ENCODE results near the gene HPCAL1.

The HPCAL1 gene

DNA sequence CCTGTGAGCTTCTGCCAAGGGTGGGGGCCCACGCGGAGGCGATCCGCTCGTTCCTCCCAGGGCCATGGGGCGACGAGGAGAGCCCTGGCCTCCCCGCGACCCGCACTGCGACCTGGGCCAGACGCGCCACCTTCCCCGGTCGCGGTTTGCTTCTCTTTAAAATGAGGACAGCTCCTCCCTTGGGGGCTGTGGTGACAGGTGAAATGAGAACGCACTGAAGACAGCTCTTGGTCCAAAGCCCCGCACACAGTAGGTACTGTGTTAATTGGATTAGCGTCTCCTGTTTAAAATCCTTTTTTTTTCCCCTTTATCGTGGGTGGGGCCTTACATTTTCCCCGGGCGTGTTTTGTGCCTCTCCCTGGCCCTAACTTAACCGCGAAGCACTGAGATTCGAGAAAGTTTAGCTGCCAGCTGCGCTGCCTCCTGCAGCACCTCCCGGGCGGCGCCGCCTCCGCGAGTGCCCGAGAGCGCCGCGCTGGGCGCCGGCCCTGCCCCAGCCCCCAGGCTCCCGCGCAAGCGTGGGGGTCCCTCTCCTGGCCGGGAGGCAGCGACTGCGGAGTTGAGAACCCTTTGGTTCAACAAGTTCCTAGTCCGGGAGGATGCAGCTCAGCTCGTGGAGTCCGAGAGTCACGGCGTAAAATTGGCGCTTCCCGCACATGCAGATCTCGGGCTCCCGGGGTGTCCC is 1.1 kb downstream of the HPCAL1 start:
- no peak for DNase-seq (ENCODE audit: low read depth)

GRCh38 chr2:10304458-10305253 is 2.0 kb downstream of the HPCAL1 start:
- no peak for DNase-seq (ENCODE audit: low read depth)

DNA sequence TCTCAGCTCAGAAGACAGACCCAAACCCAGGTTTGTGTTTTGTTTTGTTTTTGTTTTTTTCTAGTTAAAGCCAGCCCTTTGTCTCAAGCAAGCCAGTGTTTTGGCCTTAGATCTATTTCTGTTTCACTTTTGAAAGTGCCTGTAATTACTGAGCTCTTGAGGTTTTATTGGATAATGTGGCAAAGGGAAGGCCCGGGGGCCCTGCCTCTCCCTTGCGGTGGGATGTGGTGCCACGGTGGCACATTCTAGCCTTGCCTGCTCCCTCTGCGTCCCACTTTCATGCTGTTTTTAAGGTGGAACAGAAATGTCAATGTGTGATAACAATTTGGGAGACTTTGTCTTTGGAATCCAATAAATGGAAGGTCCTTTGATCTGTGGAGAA is 2.5 kb downstream of the HPCAL1 start:
- DNase-seq (ENCODE audit: low read depth) = no peak

DNA sequence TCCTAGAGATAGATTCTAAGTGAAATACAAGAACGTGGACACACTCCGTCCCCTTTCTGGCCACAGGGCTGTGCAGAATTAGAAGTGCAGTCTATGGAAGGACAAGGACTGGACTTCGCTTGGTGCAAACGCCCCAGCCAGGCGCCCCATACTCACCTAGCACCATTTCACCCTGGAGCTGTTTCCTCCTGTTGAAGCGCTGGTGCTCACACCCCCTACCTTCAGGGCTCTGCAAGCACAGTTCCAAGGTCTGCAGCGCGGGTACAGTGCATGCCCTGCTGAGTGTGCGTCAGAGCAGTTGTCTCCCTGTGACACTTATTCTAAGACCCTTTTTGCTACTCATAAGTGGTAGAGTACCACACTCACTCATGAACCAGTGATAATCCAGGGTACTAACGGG is 3.0 kb downstream of the HPCAL1 start:
- no peak for DNase-seq (ENCODE audit: low read depth)

DNA sequence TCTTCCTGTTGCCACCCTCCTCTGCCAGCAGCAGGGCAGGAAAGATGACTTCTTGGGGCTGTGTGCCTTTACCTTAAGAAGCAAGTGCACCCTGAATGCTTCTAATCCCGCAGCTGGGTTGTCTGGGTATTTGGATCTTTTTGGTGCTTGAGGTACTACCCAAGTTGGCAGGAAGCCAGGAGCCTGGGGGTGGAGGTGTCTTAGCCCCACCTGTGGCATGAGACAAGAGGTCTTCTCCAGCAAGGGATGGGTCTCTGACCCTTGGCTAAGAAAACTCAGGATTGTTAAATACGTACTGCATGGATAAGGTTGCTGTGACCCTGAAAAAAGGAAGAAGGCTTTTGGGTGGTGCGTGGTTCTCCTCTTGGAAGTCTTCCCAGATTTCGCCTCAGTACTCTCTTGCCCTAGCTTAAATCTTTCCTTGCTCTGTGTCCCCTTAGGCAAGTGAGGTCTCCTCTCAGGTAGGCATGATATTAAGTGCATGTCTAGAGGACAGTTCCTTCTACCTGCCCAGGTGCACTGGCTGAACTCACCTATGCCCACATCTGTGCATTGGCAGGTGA is 4.3 kb downstream of the HPCAL1 start:
- no peak for DNase-seq (ENCODE audit: low read depth)

DNA sequence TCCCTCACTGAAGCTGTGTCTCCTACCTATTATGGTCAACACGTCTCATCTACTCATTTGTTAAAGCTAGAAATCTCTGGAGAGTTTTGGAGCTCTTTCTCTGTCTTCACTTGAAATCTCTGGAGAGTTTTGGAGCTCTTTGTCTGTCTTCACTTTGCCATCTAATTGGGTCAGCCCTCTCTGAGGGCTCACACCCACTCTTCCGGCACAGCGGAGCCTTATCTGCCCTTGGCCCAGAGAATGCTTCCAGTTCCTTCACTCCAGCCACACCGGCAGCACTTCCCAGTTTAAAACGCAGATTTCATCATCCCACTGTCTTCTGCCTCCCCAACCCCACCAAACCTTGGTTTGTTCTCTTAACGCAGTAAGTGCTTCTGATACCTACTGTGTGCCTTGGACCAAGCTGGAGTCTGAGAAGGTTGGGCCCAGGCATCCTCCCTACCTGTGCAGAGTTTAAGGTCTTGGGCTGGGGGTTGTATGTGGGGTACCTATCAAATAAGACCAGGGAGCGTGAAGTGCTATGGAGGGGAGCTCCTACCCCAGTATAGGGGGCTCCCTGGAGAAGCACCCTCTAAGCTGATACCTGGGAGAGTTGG is 5.0 kb downstream of the HPCAL1 start:
- DNase-seq (ENCODE audit: low read depth) = no peak

GRCh38 chr2:10308866-10309265 is 6.2 kb downstream of the HPCAL1 start:
- no peak for DNase-seq (ENCODE audit: low read depth)

DNA sequence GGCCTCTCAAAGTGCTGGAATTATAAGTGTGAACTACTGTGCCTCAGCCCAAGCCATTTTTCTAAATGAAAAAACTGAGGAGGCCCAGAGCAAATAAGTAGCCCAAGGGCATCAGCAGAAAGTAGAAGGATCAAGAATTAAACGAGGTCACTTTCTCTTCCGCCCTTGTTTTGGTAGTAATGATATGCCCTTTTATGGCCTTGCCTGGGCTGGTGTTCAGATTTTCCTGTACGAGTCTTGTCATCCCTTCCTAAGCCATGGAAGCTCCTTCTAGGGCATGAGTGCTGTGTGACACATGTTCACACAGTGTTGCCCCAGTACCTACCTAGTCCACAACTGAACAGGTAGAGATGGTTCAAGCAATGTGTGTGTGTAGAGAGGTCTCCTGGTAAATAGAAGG is 6.6 kb downstream of the HPCAL1 start:
- DNase-seq (ENCODE audit: low read depth) = no peak

DNA sequence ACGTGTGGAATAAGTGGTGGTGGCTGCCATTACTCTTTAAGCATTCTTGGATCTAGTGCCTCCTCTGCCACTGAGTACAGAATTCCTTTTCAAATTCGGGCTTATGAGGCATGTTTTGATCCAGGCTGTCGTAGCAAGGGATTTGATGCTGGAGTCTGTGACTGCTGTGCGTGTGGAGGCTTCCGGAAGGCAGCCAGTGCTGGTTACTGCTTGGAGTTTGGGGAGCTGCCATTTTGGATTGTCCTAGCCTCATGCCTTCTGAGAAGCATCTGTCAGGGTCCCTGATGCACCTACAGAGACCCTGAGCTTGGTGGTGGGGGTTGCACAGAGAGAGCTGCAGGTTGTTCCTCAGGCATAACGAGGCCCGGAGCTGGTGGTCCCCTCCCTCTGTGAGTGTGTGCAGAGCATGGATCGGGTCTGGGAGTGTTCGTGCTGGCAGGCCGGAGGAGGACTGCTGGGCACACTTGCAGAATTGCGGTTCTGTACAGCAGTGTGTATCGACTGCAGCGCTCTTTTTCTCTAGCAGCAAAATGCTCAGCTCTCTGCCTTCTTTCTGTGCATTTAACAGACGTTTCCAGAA is 7.7 kb downstream of the HPCAL1 start:
- DNase-seq (ENCODE audit: low read depth) = no peak

- no peak for DNase-seq (ENCODE audit: low read depth)
These were observed 9.0 kb downstream of the HPCAL1 start for GRCh38 chr2:10311736-10312135.

DNA sequence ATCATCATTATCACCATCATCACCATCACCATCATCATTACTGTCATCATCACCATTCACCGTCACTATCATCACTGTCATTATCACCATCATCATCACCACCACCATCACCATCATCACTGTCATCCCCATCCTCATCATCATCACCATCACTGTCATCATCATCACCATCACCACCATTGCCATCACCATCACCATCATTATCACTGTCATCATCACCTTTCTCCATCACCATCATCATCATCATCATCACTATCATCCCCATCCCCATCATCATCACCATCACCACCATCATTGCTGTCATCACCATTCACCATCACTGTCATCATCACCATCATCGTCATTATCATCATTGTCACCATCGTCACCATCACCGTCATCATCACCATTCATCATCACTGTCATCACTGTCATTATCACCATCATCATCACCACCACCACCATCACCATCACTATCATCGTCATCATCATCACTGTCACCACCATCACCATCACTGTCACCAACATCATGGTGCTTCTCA is 9.8 kb downstream of the HPCAL1 start:
- DNase-seq (ENCODE audit: low read depth) = no peak

- DNase-seq (ENCODE audit: low read depth) = no peak
These were observed 13.6 kb downstream of the HPCAL1 start for GRCh38 chr2:10316336-10316735.

DNA sequence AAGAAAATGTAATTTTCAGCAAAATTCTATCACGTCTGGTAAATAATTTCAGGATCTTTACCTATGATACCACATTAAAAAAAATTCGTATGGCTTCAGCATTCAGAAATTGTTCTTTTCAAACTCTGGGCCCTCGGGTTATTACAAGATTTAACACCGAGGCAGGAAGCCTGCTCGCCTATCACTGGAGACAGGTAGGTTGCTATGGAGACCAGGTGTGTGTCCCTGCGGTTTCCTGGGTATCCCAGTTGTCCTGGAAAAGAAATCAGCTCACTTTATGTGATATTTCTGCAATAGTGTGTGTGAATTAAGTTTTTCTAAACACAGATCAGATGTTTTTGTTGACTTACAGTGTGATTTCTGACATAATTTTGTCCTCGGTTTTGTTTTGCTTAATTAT is 14.2 kb downstream of the HPCAL1 start:
- no peak for DNase-seq (ENCODE audit: low read depth)

- DNase-seq (ENCODE audit: low read depth) = no peak
These were observed 14.9 kb downstream of the HPCAL1 start for GRCh38 chr2:10317646-10318045.

- DNase-seq (ENCODE audit: low read depth) = no peak
These were observed 15.6 kb downstream of the HPCAL1 start for GRCh38 chr2:10318345-10318744.

DNA sequence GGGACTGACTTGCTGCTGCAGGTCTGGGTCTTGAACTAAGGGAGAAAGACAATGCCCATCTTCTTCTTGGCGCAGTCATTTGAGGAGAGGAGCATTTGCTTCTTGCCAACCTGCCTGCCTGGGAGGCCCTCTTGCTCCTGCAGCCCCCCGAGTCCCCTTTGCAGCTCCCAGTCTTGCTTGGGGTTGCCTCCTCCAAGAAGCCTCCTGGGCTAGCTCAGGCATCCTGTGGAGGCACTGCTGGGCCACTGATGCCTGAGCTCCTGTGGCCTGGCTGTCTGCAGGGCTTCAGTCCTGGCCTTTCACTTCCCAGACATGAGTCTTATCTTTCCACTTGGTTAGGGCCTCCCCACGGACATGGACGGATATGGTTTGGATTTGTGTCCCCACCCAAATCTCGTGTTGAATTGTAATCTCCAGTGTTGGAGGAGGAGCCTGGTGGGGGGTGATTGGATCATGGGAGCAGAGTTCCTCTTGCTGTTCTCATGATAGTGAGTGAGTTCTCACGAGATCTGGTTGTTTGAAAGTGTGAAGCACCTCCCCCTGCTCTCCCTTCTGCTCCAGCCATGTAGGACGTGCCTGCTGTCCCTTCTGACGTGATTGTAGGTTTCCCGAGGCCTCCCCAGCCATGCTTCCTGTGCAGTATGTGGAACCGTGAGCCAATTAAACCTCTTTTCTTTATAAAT is 17.3 kb downstream of the HPCAL1 start:
- no peak for DNase-seq (ENCODE audit: low read depth)

GRCh38 chr2:10320575-10320931 is 17.8 kb downstream of the HPCAL1 start:
- no peak for DNase-seq (ENCODE audit: low read depth)

DNA sequence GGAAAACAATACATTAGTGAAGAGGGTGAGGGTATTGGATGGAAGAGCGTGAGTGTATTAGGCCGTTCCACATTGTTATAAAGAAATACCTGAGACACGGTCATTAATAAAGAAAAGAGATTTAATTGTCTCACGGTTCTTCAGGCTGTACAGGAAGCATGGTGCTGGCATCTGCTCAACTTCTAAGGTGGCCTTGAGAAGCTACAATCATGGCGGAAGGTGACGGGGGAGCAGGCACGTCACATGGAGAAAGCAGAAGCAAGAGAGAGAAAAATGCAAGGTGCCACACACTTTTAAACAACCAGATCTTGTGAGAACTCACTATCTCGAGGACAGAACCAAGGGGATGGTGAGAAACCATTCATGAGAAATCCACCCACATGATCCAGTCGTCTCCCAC is 18.2 kb downstream of the HPCAL1 start:
- no peak for DNase-seq (ENCODE audit: low read depth)

DNA sequence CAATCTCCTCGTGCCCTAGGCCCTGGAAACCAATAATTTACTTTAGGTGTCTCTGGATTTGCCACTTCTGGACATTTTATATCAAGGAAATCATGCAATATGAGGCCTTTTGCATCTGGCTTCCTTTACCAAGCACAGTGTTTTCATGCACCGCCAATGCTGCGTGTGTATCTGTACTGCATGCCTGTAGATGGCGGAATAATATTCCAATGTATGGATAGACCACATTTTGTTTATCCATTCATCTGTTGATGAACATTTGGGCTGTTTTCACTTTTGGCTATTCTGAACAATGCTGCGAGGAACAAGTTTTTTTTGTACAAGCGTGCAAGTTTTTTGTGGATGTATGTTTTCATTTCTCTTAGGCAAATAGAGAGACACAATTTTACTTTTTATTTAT is 18.9 kb downstream of the HPCAL1 start:
- no peak for DNase-seq (ENCODE audit: low read depth)

DNA sequence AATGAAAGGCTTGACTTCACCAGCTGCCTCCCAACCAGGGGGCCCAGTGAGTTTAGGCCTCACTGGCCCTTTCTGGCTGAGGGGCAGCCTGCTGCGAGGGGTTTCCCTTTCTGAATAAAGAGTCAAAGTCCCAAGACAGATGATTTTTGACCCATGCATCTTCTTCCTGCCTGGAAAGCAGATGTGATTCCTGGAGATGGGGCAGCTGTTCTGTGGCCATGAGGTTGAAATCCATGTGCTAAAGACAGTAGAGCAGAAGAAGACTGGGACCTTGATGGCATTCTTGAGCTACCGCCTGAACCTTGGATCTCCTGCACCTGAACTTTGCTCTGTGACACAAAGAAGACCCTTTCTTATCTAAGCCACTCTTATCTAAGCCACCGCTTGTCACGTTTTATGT is 19.8 kb downstream of the HPCAL1 start:
- no peak for DNase-seq (ENCODE audit: low read depth)

GRCh38 chr2:10322973-10323372 is 20.3 kb downstream of the HPCAL1 start:
- no peak for DNase-seq (ENCODE audit: low read depth)

- DNase-seq (ENCODE audit: low read depth) = no peak
These were observed 20.8 kb downstream of the HPCAL1 start for GRCh38 chr2:10323535-10323934.

Data from GM04504 (cell line).